GM23338 (cell line): ENCODE results near the gene MFF. TPM values are rescaled to one million over a fixed set of nuclear protein-coding genes. Genes with fewer than 3 reads are reported as not detected.
A peak's percentile ranks its signal among the peaks of the same experiment; 100 is the strongest.
"Not testable (repeated sequence)": the region's sequence is repeated elsewhere in the genome, so short reads cannot be mapped to it uniquely, and the experiment has no call there.

Source experiments
- ATAC-seq: fragments of 200-7000 bp; cut with Tn5 transposase; 3 replicates; pipeline ENCODE4 v1.9.1; 2020
- DNase-seq: peaks from one replicate; pipeline ENCODE4 v3.0.0-alpha.2; 2015; ENCODE audit warnings: low spot score
- H2AFZ ChIP-seq: fragments of 200-600 bp; sonication (generic); 2 replicates; pipeline ENCODE4 v1.8.0; 2016; ENCODE audit warnings: antibody characterized with exemption, mild to moderate bottlenecking, moderate library complexity
- H3F3A ChIP-seq: fragments of 200-600 bp; sonication (generic); replicated peaks from 2 replicates; pipeline ENCODE4 v1.8.0; 2017; ENCODE audit warnings: antibody characterized with exemption, mixed run types, low read depth
- H3K27ac ChIP-seq: fragments of 200-600 bp; sonication (generic); 2 replicates; pipeline ENCODE4 v1.6.1; 2016; ENCODE audit warnings: low read depth
- H3K27me3 ChIP-seq: fragments of 200-600 bp; sonication (generic); 2 replicates; pipeline ENCODE4 v1.8.0; 2016; ENCODE audit warnings: mild to moderate bottlenecking, mixed run types, moderate library complexity; ENCODE audit not compliant: insufficient read depth
- H3K36me3 ChIP-seq: fragments of 200-600 bp; sonication (generic); 2 replicates; pipeline ENCODE4 v1.8.0; 2016; ENCODE audit warnings: mild to moderate bottlenecking; ENCODE audit not compliant: insufficient read depth
- H3K4me1 ChIP-seq: fragments of 200-600 bp; sonication (generic); 2 replicates; pipeline ENCODE4 v1.8.0; 2016; ENCODE audit warnings: mild to moderate bottlenecking, moderate library complexity; ENCODE audit not compliant: insufficient read depth
- H3K4me2 ChIP-seq: fragments of 200-600 bp; sonication (generic); 2 replicates; pipeline ENCODE4 v1.7.1; 2017; ENCODE audit warnings: mixed run types
- H3K4me3 ChIP-seq: fragments of 200-600 bp; sonication (generic); 2 replicates; pipeline ENCODE4 v1.6.1; 2016; ENCODE audit warnings: mixed run types
- H3K79me2 ChIP-seq: fragments of 200-600 bp; sonication (generic); replicated peaks from 2 replicates; pipeline ENCODE4 v1.8.0; 2017; ENCODE audit warnings: mild to moderate bottlenecking; ENCODE audit not compliant: insufficient read depth
- H3K9me2 ChIP-seq: fragments of 200-600 bp; sonication (generic); 2 replicates; pipeline ENCODE4 v1.8.0; 2017; ENCODE audit not compliant: insufficient read depth
- H4K20me1 ChIP-seq: fragments of 200-600 bp; sonication (generic); replicated peaks from 2 replicates; pipeline ENCODE4 v1.8.0; 2017; ENCODE audit warnings: mild to moderate bottlenecking; ENCODE audit not compliant: insufficient read depth
- H3K27ac Mint-ChIP-seq: 2 replicates; pipeline ENCODE4 v1.8.0; 2020; ENCODE audit warnings: inconsistent platforms, mild to moderate bottlenecking, moderate library complexity, mixed read lengths
- H3K27me3 Mint-ChIP-seq: 3 replicates; pipeline ENCODE4 v1.8.0; 2022; ENCODE audit warnings: low read depth, mild to moderate bottlenecking, moderate library complexity, mixed read lengths, inconsistent platforms; ENCODE audit not compliant: insufficient read depth, poor library complexity
- H3K36me3 Mint-ChIP-seq: 3 replicates; pipeline ENCODE4 v1.8.0; 2021; ENCODE audit warnings: low read depth, mild to moderate bottlenecking, inconsistent platforms, moderate library complexity, mixed read lengths
- H3K4me1 Mint-ChIP-seq: 3 replicates; pipeline ENCODE4 v1.8.0; 2020; ENCODE audit warnings: mild to moderate bottlenecking, inconsistent platforms, mixed read lengths
- H3K4me3 Mint-ChIP-seq: 3 replicates; pipeline ENCODE4 v1.8.0; 2021; ENCODE audit warnings: moderate library complexity, mild to moderate bottlenecking, inconsistent platforms, mixed read lengths
- H3K9me3 Mint-ChIP-seq: 3 replicates; pipeline ENCODE4 v1.8.0; 2020; ENCODE audit warnings: moderate library complexity, mild to moderate bottlenecking, inconsistent platforms, mixed read lengths
- CREB1 ChIP-seq: fragments of 250-450 bp; sonication (Bioruptor Pico); IDR thresholded peaks from 2 replicates; pipeline ENCODE4 v1.5.0; 2020; ENCODE audit warnings: low read depth, mild to moderate bottlenecking, moderate library complexity
- CTCF ChIP-seq, 2 experiments: fragments of 200-600 bp in 1 of 2; sonication (generic) in 1 of 2; conservative IDR thresholded peaks; 2 replicates each; pipeline versions ENCODE4 v1.5.1 to v1.6.1; 2016 to 2017; ENCODE audit warnings: antibody characterized with exemption in 2 of 2, low read depth in 2 of 2, mild to moderate bottlenecking in 2 of 2, moderate library complexity in 1 of 2
- EZH2phosphoT487 ChIP-seq: fragments of 200-600 bp; sonication (generic); IDR thresholded peaks from one replicate; pipeline ENCODE4 v1.8.1; 2018; ENCODE audit warnings: antibody characterized with exemption; ENCODE audit not compliant: unreplicated experiment
- JUNB ChIP-seq: IDR thresholded peaks from one replicate; pipeline ENCODE4 v1.6.1; 2016; ENCODE audit warnings: antibody characterized with exemption; ENCODE audit not compliant: unreplicated experiment
- NANOG ChIP-seq: IDR thresholded peaks from 2 replicates; pipeline ENCODE4 v1.6.1; 2016; ENCODE audit warnings: antibody characterized with exemption, borderline replicate concordance
- POLR2AphosphoS5 ChIP-seq: IDR thresholded peaks from 2 replicates; pipeline ENCODE4 v1.6.1; 2016; ENCODE audit warnings: antibody characterized with exemption, low read depth
- STAT1 ChIP-seq: IDR thresholded peaks from one replicate; pipeline ENCODE4 v1.6.1; 2016; ENCODE audit warnings: antibody characterized with exemption; ENCODE audit not compliant: unreplicated experiment
- polyA plus RNA-seq: library from polyadenylated mRNA; unstranded; fragments of >200 nt; fragmentation: Nextera tagmentation; extraction: Ambion mirVana; gene quantifications from 2 replicates; pipeline ENCODE4 v1.2.1, GENCODE V29; 2016
- total RNA-seq: library from RNA; depleted of rRNA; stranded (reverse); fragments of >200 nt; shearing (Covaris generic); gene quantifications from 2 replicates; pipeline ENCODE4 v1.2.3, GENCODE V29; 2014

The MFF gene
- total and polyA plus RNA-seq, 2 experiments from 2014 or later = 112 to 161 TPM

- Mint-ChIP-seq H3K4me3 (no peak overlapping the region; the same call in 2 of the 3 replicates), H3K36me3 (no peaks in the 10 kb centered on the region), H3K9me3 (no peaks in the 10 kb centered on the region), H3K4me1 (peaks cover 16% of the 10 kb centered on the region), H3K27ac (peak overlapping the region; percentile 43; the same call in 1 of the 2 replicates), H3K27me3 (no peaks in the 10 kb centered on the region)
- H3K79me2 ChIP-seq = no peaks in the 10 kb centered on the region
- no peak overlapping the region for H3K4me3 ChIP-seq
- H2AFZ ChIP-seq = peak overlapping the region; percentile 78; the same call in 1 of the 2 replicates
- H3K36me3 ChIP-seq = no peaks in the 10 kb centered on the region
- DNase-seq = peak; percentile 18
- peaks cover 9% of the 10 kb centered on the region for H3K4me1 ChIP-seq
- H3K4me2 ChIP-seq = 0 out of 2 replicates have a peak overlapping the region, but pooled peaks have one; percentile 6
- ATAC-seq = peak; percentile 38
- H3K27me3 ChIP-seq = no peaks in the 10 kb centered on the region
- no peak for TF ChIP-seq EZH2phosphoT487
- peak; percentile 32 to 49 for TF ChIP-seq CTCF (conservative IDR thresholded peaks at IDR 0.05; ENCODE audit: low read depth in 2 of 2)
- H3F3A ChIP-seq = no peaks in the 10 kb centered on the region
- no peaks in the 10 kb centered on the region for H4K20me1 ChIP-seq
- no peaks in the 10 kb centered on the region for H3K9me2 ChIP-seq
- no peak overlapping the region for H3K27ac ChIP-seq
These were observed 52.7 kb downstream of the MFF start for GRCh38 chr2:227377467-227378351.

DNA sequence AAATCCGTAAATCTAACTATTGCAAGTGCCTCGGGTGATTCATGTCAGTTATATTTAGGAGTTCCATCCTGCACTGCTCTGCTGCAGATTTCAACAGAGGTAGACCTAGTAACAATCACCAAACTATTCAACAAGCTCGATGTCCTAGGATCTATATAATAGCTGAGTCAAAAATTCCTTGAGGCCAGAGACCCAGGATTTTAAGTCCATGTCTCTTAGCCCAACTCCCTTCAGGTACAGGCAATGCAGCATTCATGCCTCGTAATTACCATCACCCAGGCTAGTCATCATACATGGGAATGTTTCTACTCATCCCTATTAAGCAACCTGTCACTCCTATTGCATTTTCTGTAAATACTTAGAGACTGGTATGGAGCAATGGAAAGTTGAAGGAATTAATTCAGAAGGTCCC lies 53.3 kb downstream of the MFF start:
- no peaks in the 10 kb centered on the region for H3F3A ChIP-seq
- Mint-ChIP-seq H3K36me3 (no peaks in the 10 kb centered on the region), H3K4me3 (no peak overlapping the region), H3K27me3 (no peaks in the 10 kb centered on the region), H3K9me3 (no peaks in the 10 kb centered on the region), H3K27ac (no peak overlapping the region), H3K4me1 (peaks cover 16% of the 10 kb centered on the region)
- H2AFZ ChIP-seq = peak overlapping the region; percentile 78; the same call in 1 of the 2 replicates
- H3K4me3 ChIP-seq = no peak overlapping the region
- TF ChIP-seq JUNB (no peak), NANOG (no peak)
- DNase-seq = no peak
- H3K36me3 ChIP-seq = no peaks in the 10 kb centered on the region
- H3K79me2 ChIP-seq = no peaks in the 10 kb centered on the region
- no peak overlapping the region for H3K4me2 ChIP-seq
- H4K20me1 ChIP-seq = no peaks in the 10 kb centered on the region
- H3K27ac ChIP-seq = no peak overlapping the region
- H3K27me3 ChIP-seq = no peaks in the 10 kb centered on the region
- no peaks in the 10 kb centered on the region for H3K9me2 ChIP-seq
- peaks cover 9% of the 10 kb centered on the region for H3K4me1 ChIP-seq
- ATAC-seq = no peak

DNA sequence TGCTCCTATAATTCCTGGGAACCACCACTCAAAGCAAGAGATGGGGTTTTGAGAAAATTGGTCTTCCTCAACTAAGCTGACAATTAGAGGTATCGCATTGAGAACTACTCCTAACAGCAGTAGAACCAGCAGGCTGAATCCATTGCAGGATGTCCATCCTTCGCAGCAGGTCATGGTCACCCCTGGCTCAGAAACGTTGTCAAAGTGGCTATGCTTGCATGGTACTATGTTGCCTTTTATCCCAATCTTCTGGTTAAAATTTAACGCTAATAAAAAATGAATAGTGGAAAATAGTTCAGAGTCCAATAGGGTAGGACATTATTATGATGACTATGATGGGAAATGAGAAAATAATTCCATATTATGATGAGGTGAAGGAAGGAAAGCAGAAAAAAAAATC lies 54.0 kb downstream of the MFF start, which contains the start of gene TM4SF20:
Gene TM4SF20, minus strand, starts transcription at position 212 of the 400 bp plus-strand sequence. Its CDS starts 38 bp downstream, at position 174.
- H3F3A ChIP-seq = no peaks in the 10 kb centered on the region
- no peaks in the 10 kb centered on the region for H4K20me1 ChIP-seq
- DNase-seq (no peak), ATAC-seq (no peak)
- peak within 1 kb of the TSS; percentile 78; the same call in 1 of the 2 replicates for H2AFZ ChIP-seq
- H3K4me3 Mint-ChIP-seq = no peak within 1 kb of the TSS
- H3K36me3 Mint-ChIP-seq = no peaks in the 10 kb centered on the region
- H3K36me3 ChIP-seq = no peaks in the 10 kb centered on the region
- no peaks in the 10 kb centered on the region for H3K27me3 Mint-ChIP-seq
- no peaks in the 10 kb centered on the region for H3K9me2 ChIP-seq
- no peaks in the 10 kb centered on the region for H3K79me2 ChIP-seq
- no peak within 1 kb of the TSS for H3K27ac ChIP-seq
- TF ChIP-seq JUNB (no peak), CREB1 (CRISPR knock-in tag) (no peak), CTCF (conservative IDR thresholded peaks at IDR 0.05; ENCODE audit: low read depth in 2 of 2) (no peak), POLR2AphosphoS5 (no peak), STAT1 (no peak), NANOG (no peak)
- H3K4me1 Mint-ChIP-seq = peaks cover 16% of the 10 kb centered on the region
- H3K27me3 ChIP-seq = no peaks in the 10 kb centered on the region
- no peaks in the 10 kb centered on the region for H3K9me3 Mint-ChIP-seq
- H3K4me2 ChIP-seq = no peak within 1 kb of the TSS
- H3K4me1 ChIP-seq = peaks cover 9% of the 10 kb centered on the region
- H3K27ac Mint-ChIP-seq = no peak within 1 kb of the TSS
- H3K4me3 ChIP-seq = no peak within 1 kb of the TSS

GRCh38 chr2:227382241-227382835 lies 57.3 kb downstream of the MFF start:
- not testable (repeated sequence) for H3F3A ChIP-seq, H3K4me2 ChIP-seq, H3K36me3 Mint-ChIP-seq, DNase-seq, H3K4me1 Mint-ChIP-seq, H3K27ac Mint-ChIP-seq, H3K9me3 Mint-ChIP-seq, H3K4me1 ChIP-seq, H3K36me3 ChIP-seq, H3K4me3 ChIP-seq, H4K20me1 ChIP-seq, H3K27me3 ChIP-seq, H3K27me3 Mint-ChIP-seq, H3K27ac ChIP-seq, H2AFZ ChIP-seq, H3K4me3 Mint-ChIP-seq, H3K79me2 ChIP-seq, ATAC-seq, H3K9me2 ChIP-seq
